ENCODE results near the gene RIC8A.

DNA sequence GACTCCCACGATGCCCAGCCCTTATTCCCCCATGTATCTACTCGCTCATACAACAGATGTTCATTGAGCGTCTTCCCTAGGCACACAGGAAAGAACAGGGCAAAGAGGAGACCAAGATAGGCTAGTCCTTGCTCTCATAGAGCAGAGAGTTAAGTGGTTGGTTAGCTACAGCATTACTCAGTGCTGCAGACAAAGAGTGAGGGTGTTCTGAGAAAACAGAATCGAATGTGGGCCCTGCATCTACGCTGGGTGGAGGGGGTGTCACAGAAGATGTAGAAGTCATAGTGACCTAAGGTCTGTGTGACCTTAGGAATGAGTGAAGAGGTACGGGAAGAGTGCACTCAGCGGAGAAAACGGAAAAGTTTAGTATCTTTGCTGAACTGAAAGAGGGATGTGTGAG lies 41.6 kb downstream of the RIC8A start:
- no peak for TF ChIP-seq CTCF (conservative IDR thresholded peaks at IDR 0.05)
- TF ChIP-seq ZFX (IDR thresholded peaks at IDR 0.05), result no peak

Measured in C4-2B (cell line).